GM12878 (cell line): Measurements from ENCODE around the gene CD48. TPM values are rescaled to one million over a fixed set of nuclear protein-coding genes. Genes with fewer than 3 reads are reported as not detected.

Source experiments
- ATAC-seq: fragments of 200-7000 bp; cut with Tn5 transposase; 3 replicates; pipeline ENCODE4 v1.9.1; 2020; ENCODE audit warnings: mild to moderate bottlenecking, moderate library complexity
- BruUV-seq: library from RNA; stranded (reverse); fragments of 400-500 nt; replicated peaks from 2 replicates; lab custom pipeline; 2021; lab: Mats Ljungman, UMichigan
- CTCF ChIA-PET: fragments of 300-600 bp; sonication (Branson Sonifier 250); formaldehyde crosslinking; extraction: SDS; loops from one replicate; lab custom pipeline; 2021; ENCODE audit warnings: inconsistent platforms; lab: Yijun Ruan, JAX
- POLR2A ChIA-PET: fragments of 350-600 bp; formaldehyde crosslinking; extraction: SDS; loops from one replicate; lab custom pipeline; 2021; ENCODE audit warnings: inconsistent platforms; lab: Charles Lee
- RAD21 ChIA-PET: fragments of 300-600 bp; sonication (Branson Sonifier 250); formaldehyde crosslinking; loops from one replicate; lab custom pipeline; 2023; ENCODE audit warnings: antibody characterized with exemption; ENCODE audit not compliant: unreplicated experiment; lab: Charles Lee
- SMC1A ChIA-PET: fragments of 300-600 bp; sonication (Branson Sonifier 250); formaldehyde crosslinking; loops from one replicate; lab custom pipeline; 2023; ENCODE audit not compliant: unreplicated experiment, uncharacterized antibody; lab: Charles Lee
- DNase-seq: peaks from one replicate; pipeline ENCODE4 v3.0.0-alpha.2; 2011; ENCODE audit warnings: low read depth, low spot score
- FAIRE-seq: peaks from 3 replicates; lab custom pipeline; 2011; peaks lifted over from hg19 to GRCh38; lab: Jason Lieb, UNC
- H2AFZ ChIP-seq: 2 replicates; pipeline ENCODE4 v1.6.0; 2011; ENCODE audit warnings: low read depth, low read length, control low read depth; ENCODE audit not compliant: control insufficient read depth
- H3K27ac ChIP-seq: 2 replicates; pipeline ENCODE4 v1.5.1; 2011; ENCODE audit warnings: control low read depth; ENCODE audit not compliant: control insufficient read depth, insufficient read depth
- H3K27me3 ChIP-seq, 2 experiments: replicated peaks in 1 of 2; 2 replicates each; pipeline versions ENCODE4 v1.6.0 to v1.6.1; 2011; ENCODE audit warnings: low read length in 1 of 2; ENCODE audit not compliant: control insufficient read depth in 2 of 2, insufficient read depth in 2 of 2
- H3K36me3 ChIP-seq, 2 experiments: 2 replicates each; pipeline ENCODE4 v1.5.1; 2011; ENCODE audit warnings: low read length in 1 of 2; ENCODE audit not compliant: control insufficient read depth in 2 of 2, insufficient read depth in 2 of 2
- H3K4me1 ChIP-seq: 2 replicates; pipeline ENCODE4 v1.6.1; 2011; ENCODE audit warnings: mild to moderate bottlenecking, low read length, moderate library complexity, mixed read lengths; ENCODE audit not compliant: control insufficient read depth, insufficient read depth
- H3K4me2 ChIP-seq: 2 replicates; pipeline ENCODE4 v1.6.0; 2011; ENCODE audit warnings: control low read depth; ENCODE audit not compliant: control insufficient read depth, insufficient read depth
- H3K4me3 ChIP-seq: fragments of 200-600 bp; sonication (generic); 2 replicates; pipeline ENCODE4 v1.5.1; 2016
- H3K79me2 ChIP-seq: 2 replicates; pipeline ENCODE4 v1.6.0; 2011; ENCODE audit warnings: low read length; ENCODE audit not compliant: control insufficient read depth, insufficient read depth
- H3K9ac ChIP-seq: 2 replicates; pipeline ENCODE4 v1.8.0; 2011; ENCODE audit warnings: low read length, control low read depth, mixed read lengths; ENCODE audit not compliant: control insufficient read depth, insufficient read depth
- H3K9me3 ChIP-seq: replicated peaks from 3 replicates; pipeline ENCODE4 v1.5.1; 2011; ENCODE audit warnings: mild to moderate bottlenecking, low read length; ENCODE audit not compliant: control insufficient read depth, insufficient read depth
- H4K20me1 ChIP-seq: 2 replicates; pipeline ENCODE4 v1.6.0; 2011; ENCODE audit not compliant: control insufficient read depth, insufficient read depth
- BACH1 ChIP-seq: fragments of 450-650 bp; IDR thresholded peaks from 2 replicates; pipeline ENCODE4 v1.6.1; 2017; ENCODE audit warnings: mild to moderate bottlenecking, borderline replicate concordance
- BRCA1 ChIP-seq: IDR thresholded peaks from 2 replicates; pipeline ENCODE4 v1.6.1; 2011; ENCODE audit warnings: low read depth, low read length, improper control_type of control experiment
- CBX3 ChIP-seq: fragments of 200-600 bp; sonication (generic); IDR thresholded peaks from 2 replicates; pipeline ENCODE4 v1.6.1; 2016; ENCODE audit warnings: low read depth, borderline replicate concordance
- CEBPB ChIP-seq, 2 experiments: fragments of 150-350 bp in 1 of 2; IDR thresholded peaks; 2 replicates each; pipeline ENCODE4 v1.6.1; 2012 to 2014; ENCODE audit warnings: low read depth in 2 of 2, low read length in 2 of 2, borderline replicate concordance in 1 of 2, inconsistent platforms in 1 of 2
- DPF2 ChIP-seq: fragments of 450-650 bp; IDR thresholded peaks from 2 replicates; pipeline ENCODE4 v1.6.1; 2017; ENCODE audit warnings: mild to moderate bottlenecking
- IKZF2 ChIP-seq, 2 experiments: fragments of 450-650 bp; IDR thresholded peaks; 2 replicates each; pipeline ENCODE4 v1.6.1; 2017; ENCODE audit warnings: mild to moderate bottlenecking in 2 of 2, moderate library complexity in 2 of 2
- IRF4 ChIP-seq: IDR thresholded peaks from 2 replicates; pipeline ENCODE4 v1.6.1; 2011; ENCODE audit warnings: low read depth, low read length
- MTA3 ChIP-seq: IDR thresholded peaks from 2 replicates; pipeline ENCODE4 v1.6.1; 2012; ENCODE audit warnings: low read length, inconsistent platforms, borderline replicate concordance
- MXI1 ChIP-seq: fragments of 150-350 bp; IDR thresholded peaks from 2 replicates; pipeline ENCODE4 v1.6.1; 2011; ENCODE audit warnings: low read depth, mild to moderate bottlenecking, inconsistent platforms, low read length, improper control_type of control experiment
- POLR2AphosphoS2 ChIP-seq: IDR thresholded peaks from 2 replicates; pipeline ENCODE4 v1.6.1; 2011; ENCODE audit warnings: low read depth, mild to moderate bottlenecking, low read length, improper control_type of control experiment, moderate library complexity
- POU2F2 ChIP-seq: IDR thresholded peaks from 3 replicates; pipeline ENCODE4 v1.6.1; 2011; ENCODE audit warnings: low read depth, mild to moderate bottlenecking, low read length, borderline replicate concordance
- RCOR1 ChIP-seq: conservative IDR thresholded peaks from 2 replicates; pipeline ENCODE4 v1.6.1; 2012; ENCODE audit warnings: low read depth, low read length, improper control_type of control experiment
- SMAD5 ChIP-seq: IDR thresholded peaks from 2 replicates; pipeline ENCODE4 v1.6.1; 2016; ENCODE audit warnings: antibody characterized with exemption, low read depth
- SREBF2 ChIP-seq: IDR thresholded peaks from 2 replicates; pipeline ENCODE4 v1.6.1; 2012; ENCODE audit warnings: mild to moderate bottlenecking, low read length
- TARDBP ChIP-seq: IDR thresholded peaks from 2 replicates; pipeline ENCODE4 v1.6.1; 2016; ENCODE audit warnings: borderline replicate concordance
- TCF3 ChIP-seq: IDR thresholded peaks from 2 replicates; pipeline ENCODE4 v1.6.1; 2012; ENCODE audit warnings: low read depth, mild to moderate bottlenecking, low read length, borderline replicate concordance; ENCODE audit not compliant: insufficient read depth
- ZBED1 ChIP-seq: IDR thresholded peaks from 2 replicates; pipeline ENCODE4 v1.6.1; 2016; ENCODE audit warnings: borderline replicate concordance
- ZNF207 ChIP-seq: fragments of 450-650 bp; IDR thresholded peaks from 2 replicates; pipeline ENCODE4 v1.6.1; 2014; ENCODE audit warnings: antibody characterized with exemption, mild to moderate bottlenecking, borderline replicate concordance
- WGBS: methylation state at CpG from one replicate; pipeline ENCODE4 v1.1.6; 2016; ENCODE audit warnings: low lambda C conversion rate; ENCODE audit not compliant: insufficient replicate concordance, insufficient coverage; ENCODE audit errors: missing lambda C conversion rate; 5-methylcytosine and 5-hydroxymethylcytosine counted together
- in situ Hi-C: fragments of 300-500 bp; cut with MboI; formaldehyde crosslinking; loops from 9 replicates; pipeline ENCODE4 v1.14.3; 2018; ENCODE audit warnings: mixed read lengths
- intact Hi-C: fragments of 100-400 bp; cut with micrococcal nuclease; formaldehyde crosslinking; loops from one replicate; pipeline ENCODE4 v1.14.2; 2022; ENCODE audit not compliant: unreplicated experiment
- polyA plus RNA-seq, 11 experiments: library from polyadenylated mRNA; depleted of rRNA in 4 of 11; unstranded in 6 of 11; stranded (reverse) in 5 of 11; fragments of >200 nt; fragmentation: Nextera tagmentation in 4 of 11; fragmentation: Illumina TruSeq in 1 of 11; extraction: Ambion mirVana in 4 of 11; extraction: Trizol in 1 of 11; gene quantifications; 1 replicate in 1 of 11; 2 replicates in 10 of 11; pipeline versions ENCODE4 v1.2.1 to v1.2.3, GENCODE V29; 2011 to 2016; ENCODE audit warnings: inconsistent platforms in 2 of 11, missing spikeins in 2 of 11, low read depth in 1 of 11
- total RNA-seq, 4 experiments: library from RNA; depleted of rRNA in 3 of 4; stranded (reverse); fragments of >200 nt in 3 of 4; fragmentation: Illumina TruSeq in 1 of 4; extraction: Trizol in 1 of 4; gene quantifications; 2 replicates each; pipeline versions ENCODE4 v1.2.1 to v1.2.3, GENCODE V29; 2013 to 2021
- TF ChIP-seq, protein P1 (sequence below): fragments of 450-650 bp; IDR thresholded peaks from 2 replicates; pipeline ENCODE4 v1.6.1; 2017; ENCODE audit warnings: mild to moderate bottlenecking, low read depth, inconsistent platforms; ENCODE audit not compliant: poor library complexity, severe bottlenecking
- TF ChIP-seq, protein P2 (sequence below): fragments of 450-650 bp; IDR thresholded peaks from 2 replicates; pipeline ENCODE4 v1.6.1; 2016; ENCODE audit warnings: mild to moderate bottlenecking

CD48 gene
- total and polyA plus RNA-seq, 10 of the 15 experiments (the other 5 are each of a cell fraction or from before 2014, with no cell fraction given), result 302 to 1,315 (median 430) TPM

DNA sequence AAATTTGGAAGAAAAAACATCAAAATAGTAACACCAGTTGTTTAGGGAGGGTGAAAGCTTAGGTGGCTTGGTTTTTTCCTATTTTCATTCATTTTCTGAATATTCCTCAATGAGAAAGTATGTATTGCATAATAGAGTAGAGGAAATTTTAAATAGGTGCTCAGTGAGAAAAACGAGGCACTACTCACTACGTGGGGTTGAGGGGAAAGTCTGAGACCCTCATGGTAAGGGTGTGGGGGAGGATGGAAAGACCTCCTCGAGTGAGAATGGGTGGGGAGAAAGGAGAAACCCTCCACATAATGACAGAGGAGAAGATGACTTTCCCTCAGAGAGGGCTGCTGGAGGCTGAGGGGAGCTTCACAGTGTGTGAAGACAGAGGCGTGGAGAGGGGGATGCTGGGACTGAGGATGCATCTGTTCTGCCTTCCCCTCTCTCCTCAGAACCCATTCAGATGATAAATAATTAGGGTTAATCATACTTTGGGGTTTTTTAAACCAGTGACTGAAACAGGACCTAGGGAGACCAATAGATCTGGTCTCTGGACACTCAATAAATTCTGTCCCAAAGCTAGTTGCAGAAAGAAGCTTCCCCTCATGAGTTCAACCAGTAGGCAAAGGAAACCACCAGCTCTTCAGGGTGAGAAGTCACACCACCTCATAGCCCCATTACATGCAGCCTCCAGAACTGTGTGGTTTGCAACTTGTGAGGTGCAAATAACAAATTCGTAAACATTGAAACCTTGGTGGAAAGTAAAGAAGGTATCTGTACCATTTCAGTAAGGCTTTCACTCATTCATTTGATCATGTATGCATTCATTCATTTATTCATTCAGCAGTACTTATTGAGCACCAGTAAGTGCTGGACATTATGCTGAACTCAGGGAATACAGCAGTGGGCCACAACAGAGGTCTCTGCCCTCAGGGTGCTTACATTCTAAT, 44.6 kb upstream of the CD48 start:
- H4K20me1 ChIP-seq, result no peaks in the 10 kb centered on the region
- intact Hi-C loops (no loop called here), in situ Hi-C loops (no loop called here)
- no peaks in the 10 kb centered on the region; the same call in 1 of the 2 replicates for H3K79me2 ChIP-seq
- ChIA-PET CTCF (interaction anchor here (0.7 to 6.0 kb wide), 9 partner anchors 9 to 195 kb away, joined by 3 to 42 read pairs (median 6); partner anchors contain the start of genes LY9 and SLAMF7), SMC1A (interaction anchor here (0.5 to 9.8 kb wide), 16 partner anchors 9 to 315 kb away, joined by 3 to 109 read pairs (median 5); partner anchors contain the start of genes LY9 and SLAMF7), POLR2A (interaction anchor here (0.5 to 2.7 kb wide), 16 partner anchors 9 to 104 kb away, joined by 3 to 32 read pairs (median 4); partner anchors contain the start of gene SLAMF7), RAD21 (interaction anchor here (0.9 to 6.4 kb wide), 19 partner anchors 8 to 312 kb away, joined by 3 to 68 read pairs (median 4); partner anchors contain the start of genes CD48, LY9, SLAMF1 and SLAMF7)
- H3K27ac ChIP-seq, result peak overlapping the region; percentile 49
- peak; percentile 94 for FAIRE-seq
- peaks cover 6 to 16% of the 10 kb centered on the region in 2 experiments for H3K36me3 ChIP-seq
- no peak for DNase-seq
- 25% methylated on average over 5 of the region's 5 CpGs for whole genome bisulfite sequencing
- BruUV-seq, result no TSS peak
- H2AFZ ChIP-seq, result no peak overlapping the region
- no peak overlapping the region for H3K9ac ChIP-seq
- peak; percentile 77 for ATAC-seq
- H3K4me1 ChIP-seq, result peaks cover 20% of the 10 kb centered on the region
- H3K27me3 ChIP-seq, result no peaks in the 10 kb centered on the region
- no peak overlapping the region for H3K4me3 ChIP-seq
- no peaks in the 10 kb centered on the region; the same call in 2 of the 3 replicates for H3K9me3 ChIP-seq
- peak overlapping the region; percentile 41 for H3K4me2 ChIP-seq
- TF ChIP-seq POLR2AphosphoS2 (peak; percentile 64), TARDBP (no peak), MXI1 (no peak), RCOR1 (no peak), CBX3 (no peak), ZNF207 (no peak), SMAD5 (no peak), SREBF2 (no peak), ZBED1 (no peak), BACH1 (peak; percentile 73; the same call in 1 of the 2 replicates), IRF4 (no peak), POU2F2 (peak; percentile 8; the same call in 1 of the 3 replicates), BRCA1 (no peak), DPF2 (peak; percentile 76), TCF3 (no peak), MTA3 (peak; percentile 75; the same call in 1 of the 2 replicates), IKZF2 (IDR thresholded peaks at IDR 0.05) (peak in 1 of 2 experiments; percentile 68; a peak in 2 of 4 replicates), CEBPB (IDR thresholded peaks at IDR 0.05; ENCODE audit: borderline replicate concordance in 1 of 2, low read depth in 2 of 2, low read length in 2 of 2) (0 out of 4 replicates have a peak, but pooled peaks of 1 of the 2 experiments have one; percentile 29)
- TF ChIP-seq, protein P1, sequence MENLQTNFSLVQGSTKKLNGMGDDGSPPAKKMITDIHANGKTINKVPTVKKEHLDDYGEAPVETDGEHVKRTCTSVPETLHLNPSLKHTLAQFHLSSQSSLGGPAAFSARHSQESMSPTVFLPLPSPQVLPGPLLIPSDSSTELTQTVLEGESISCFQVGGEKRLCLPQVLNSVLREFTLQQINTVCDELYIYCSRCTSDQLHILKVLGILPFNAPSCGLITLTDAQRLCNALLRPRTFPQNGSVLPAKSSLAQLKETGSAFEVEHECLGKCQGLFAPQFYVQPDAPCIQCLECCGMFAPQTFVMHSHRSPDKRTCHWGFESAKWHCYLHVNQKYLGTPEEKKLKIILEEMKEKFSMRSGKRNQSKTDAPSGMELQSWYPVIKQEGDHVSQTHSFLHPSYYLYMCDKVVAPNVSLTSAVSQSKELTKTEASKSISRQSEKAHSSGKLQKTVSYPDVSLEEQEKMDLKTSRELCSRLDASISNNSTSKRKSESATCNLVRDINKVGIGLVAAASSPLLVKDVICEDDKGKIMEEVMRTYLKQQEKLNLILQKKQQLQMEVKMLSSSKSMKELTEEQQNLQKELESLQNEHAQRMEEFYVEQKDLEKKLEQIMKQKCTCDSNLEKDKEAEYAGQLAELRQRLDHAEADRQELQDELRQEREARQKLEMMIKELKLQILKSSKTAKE, result peak; percentile 34
- TF ChIP-seq, protein P2, sequence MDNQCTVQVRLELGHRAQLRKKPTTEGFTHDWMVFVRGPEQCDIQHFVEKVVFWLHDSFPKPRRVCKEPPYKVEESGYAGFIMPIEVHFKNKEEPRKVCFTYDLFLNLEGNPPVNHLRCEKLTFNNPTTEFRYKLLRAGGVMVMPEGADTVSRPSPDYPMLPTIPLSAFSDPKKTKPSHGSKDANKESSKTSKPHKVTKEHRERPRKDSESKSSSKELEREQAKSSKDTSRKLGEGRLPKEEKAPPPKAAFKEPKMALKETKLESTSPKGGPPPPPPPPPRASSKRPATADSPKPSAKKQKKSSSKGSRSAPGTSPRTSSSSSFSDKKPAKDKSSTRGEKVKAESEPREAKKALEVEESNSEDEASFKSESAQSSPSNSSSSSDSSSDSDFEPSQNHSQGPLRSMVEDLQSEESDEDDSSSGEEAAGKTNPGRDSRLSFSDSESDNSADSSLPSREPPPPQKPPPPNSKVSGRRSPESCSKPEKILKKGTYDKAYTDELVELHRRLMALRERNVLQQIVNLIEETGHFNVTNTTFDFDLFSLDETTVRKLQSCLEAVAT, result 0 out of 2 replicates have a peak, but pooled peaks have one; percentile 43
